ENCODE data around the gene CARD14. TPM values are rescaled to one million over a fixed set of nuclear protein-coding genes. Genes with fewer than 3 reads are reported as not detected.

Gene CARD14
- total RNA-seq, 1 experiment from 2014 or later: not detected

- ChIA-PET POLR2A (interaction anchor here (0.6 to 2.1 kb wide), 2 partner anchors 8 to 13 kb away, joined by 4 read pairs; no protein-coding TSS in a partner anchor), CTCF (interaction anchor here (0.6 kb wide), 2 partner anchors 160 to 681 kb away, joined by 3 read pairs; no protein-coding TSS in a partner anchor)
- Mint-ChIP-seq H3K27ac (ENCODE audit: low read depth, unreplicated experiment) (no peak overlapping the region), H3K4me1 (ENCODE audit: insufficient read depth, unreplicated experiment) (no peaks in the 10 kb centered on the region), H3K4me3 (ENCODE audit: unreplicated experiment) (no peak overlapping the region), H3K9me3 (ENCODE audit: unreplicated experiment) (no peaks in the 10 kb centered on the region), H3K36me3 (ENCODE audit: insufficient read depth, unreplicated experiment) (no peaks in the 10 kb centered on the region), H3K27me3 (ENCODE audit: insufficient read depth, unreplicated experiment) (peaks cover 42% of the 10 kb centered on the region)
- no peak for TF ChIP-seq CTCF (IDR thresholded peaks at IDR 0.05; ENCODE audit: unreplicated experiment)
- no TSS peak for BruUV-seq (replicated peaks)
- intact Hi-C loops (cut with micrococcal nuclease): no loop called here
- DNase-seq (ENCODE audit: unreplicated experiment): no peak
These were observed 3.4 kb upstream of the CARD14 start for GRCh38 chr17:80166446-80166845.

DNA sequence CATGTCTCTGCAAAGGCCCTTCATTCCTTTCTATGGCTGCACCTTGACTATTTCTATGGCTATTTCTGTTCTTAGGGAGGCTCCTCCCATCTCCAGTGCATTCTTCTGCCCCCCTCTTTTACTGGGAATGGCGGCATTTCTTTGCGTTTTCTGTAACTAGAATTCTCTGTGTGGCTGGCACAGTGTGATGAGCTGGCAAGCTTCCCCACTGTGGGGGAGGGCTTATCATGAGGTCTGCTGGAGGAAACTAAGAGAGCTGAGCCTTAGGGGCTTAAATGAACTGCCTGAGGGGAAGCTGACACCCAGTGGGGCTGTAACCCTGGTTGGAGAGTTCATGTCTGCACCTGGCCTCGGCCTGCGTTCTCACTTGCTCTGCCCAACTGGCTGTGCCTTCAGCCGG lies 1.5 kb upstream of the CARD14 start:
- Mint-ChIP-seq H3K4me1 (ENCODE audit: insufficient read depth, unreplicated experiment) (no peaks in the 10 kb centered on the region), H3K9me3 (ENCODE audit: unreplicated experiment) (no peaks in the 10 kb centered on the region), H3K27ac (ENCODE audit: low read depth, unreplicated experiment) (no peak overlapping the region), H3K36me3 (ENCODE audit: insufficient read depth, unreplicated experiment) (no peaks in the 10 kb centered on the region), H3K27me3 (ENCODE audit: insufficient read depth, unreplicated experiment) (peaks cover 44% of the 10 kb centered on the region), H3K4me3 (ENCODE audit: unreplicated experiment) (no peak overlapping the region)
- no peak for DNase-seq (ENCODE audit: unreplicated experiment)
- no peak for TF ChIP-seq CTCF (IDR thresholded peaks at IDR 0.05; ENCODE audit: unreplicated experiment)
- intact Hi-C loops (cut with micrococcal nuclease): no loop called here
- ChIA-PET CTCF (no interaction called here), POLR2A (interaction anchor here (0.7 to 2.1 kb wide), 3 partner anchors 10 to 140 kb away, joined by 3 to 4 read pairs (median 3); no protein-coding TSS in a partner anchor)
- BruUV-seq (replicated peaks): no TSS peak

- Mint-ChIP-seq H3K27ac (ENCODE audit: low read depth, unreplicated experiment) (no peak overlapping the region), H3K36me3 (ENCODE audit: insufficient read depth, unreplicated experiment) (no peaks in the 10 kb centered on the region), H3K4me1 (ENCODE audit: insufficient read depth, unreplicated experiment) (no peaks in the 10 kb centered on the region), H3K9me3 (ENCODE audit: unreplicated experiment) (no peaks in the 10 kb centered on the region), H3K4me3 (ENCODE audit: unreplicated experiment) (no peak overlapping the region), H3K27me3 (ENCODE audit: insufficient read depth, unreplicated experiment) (peaks cover 39% of the 10 kb centered on the region)
- TF ChIP-seq CTCF (IDR thresholded peaks at IDR 0.05; ENCODE audit: unreplicated experiment): no peak
- ChIA-PET POLR2A (no interaction called here), CTCF (no interaction called here)
- no peak for DNase-seq (ENCODE audit: unreplicated experiment)
- intact Hi-C loops (cut with micrococcal nuclease): no loop called here
- BruUV-seq (replicated peaks): no TSS peak
These were observed 723 bp upstream of the CARD14 start for GRCh38 chr17:80169107-80169506.

- no peak overlapping the region for H3K27ac Mint-ChIP-seq (ENCODE audit: low read depth, unreplicated experiment)
- CTCF ChIA-PET: no interaction called here
- H3K4me3 Mint-ChIP-seq (ENCODE audit: unreplicated experiment): no peak overlapping the region
- no peak for TF ChIP-seq CTCF (IDR thresholded peaks at IDR 0.05; ENCODE audit: unreplicated experiment)
- intact Hi-C loops (cut with micrococcal nuclease): no loop called here
- no TSS peak for BruUV-seq (replicated peaks)
- POLR2A ChIA-PET: interaction anchor here (1.1 kb wide), 1 partner anchor 24 kb away, joined by 3 read pairs; the partner anchor contains the start of gene EIF4A3
- H3K4me1 Mint-ChIP-seq (ENCODE audit: insufficient read depth, unreplicated experiment): peaks cover 4% of the 10 kb centered on the region
- no peaks in the 10 kb centered on the region for H3K36me3 Mint-ChIP-seq (ENCODE audit: insufficient read depth, unreplicated experiment)
- no peaks in the 10 kb centered on the region for H3K9me3 Mint-ChIP-seq (ENCODE audit: unreplicated experiment)
- peaks cover 33% of the 10 kb centered on the region for H3K27me3 Mint-ChIP-seq (ENCODE audit: insufficient read depth, unreplicated experiment)
- no peak for DNase-seq (ENCODE audit: unreplicated experiment)
These were observed 1.9 kb downstream of the CARD14 start for GRCh38 chr17:80171681-80172080.
